Colonic mucosa (tissue), 4 donors: Measurements from ENCODE around the gene ACSS1. TPM values are rescaled to one million over a fixed set of nuclear protein-coding genes. Genes with fewer than 3 reads are reported as not detected.

Experiments
- DNase-seq: peaks from one replicate; pipeline ENCODE4 v3.0.0-alpha.2; 2020
- H3K27ac ChIP-seq: fragments of 200-600 bp; one replicate; pipeline ENCODE4 v1.8.0; 2021
- H3K27me3 ChIP-seq: fragments of 200-600 bp; one replicate; pipeline ENCODE4 v1.8.0; 2021
- H3K36me3 ChIP-seq: fragments of 200-600 bp; one replicate; pipeline ENCODE4 v1.8.0; 2021
- H3K4me1 ChIP-seq: fragments of 200-600 bp; one replicate; pipeline ENCODE4 v1.8.0; 2021; ENCODE audit warnings: mild to moderate bottlenecking
- H3K4me3 ChIP-seq: fragments of 200-600 bp; one replicate; pipeline ENCODE4 v1.8.0; 2021
- H3K9ac ChIP-seq, 2 donors: one replicate each; pipeline ENCODE4 v1.7.0; 2013; ENCODE audit warnings: control low read depth in 2 of 2, low read depth in 2 of 2, low read length in 2 of 2
- H3K9me3 ChIP-seq: fragments of 200-600 bp; one replicate; pipeline ENCODE4 v1.8.0; 2021
- intact Hi-C: fragments of 100-400 bp; cut with DNase I; formaldehyde crosslinking; loops from one replicate; pipeline ENCODE4 v1.14.1; 2022
- total RNA-seq, 2 donors: library from RNA; stranded (reverse); fragmentation: NEBNext Ultra II Directional in 1 of 2; extraction: Animal tissue kit (Norgen Biotek cat#: 25700) in 1 of 2; gene quantifications; one replicate each; pipeline ENCODE4 v1.2.1, GENCODE V29; 2021
- TF ChIP-seq, protein P1 (sequence below): fragments of 200-600 bp; IDR thresholded peaks from one replicate; pipeline ENCODE4 v1.8.0; 2022; ENCODE audit warnings: antibody characterized with exemption, mild to moderate bottlenecking
- donor health status: healthy.
- donor health status: DM: no; HTN: no; CAD: no.
- donor health status: DM: no; HTN: no; CAD: no.

ACSS1 gene
- total RNA-seq, 2 donors from 2014 or later: 29.0 to 32.0 TPM

DNA sequence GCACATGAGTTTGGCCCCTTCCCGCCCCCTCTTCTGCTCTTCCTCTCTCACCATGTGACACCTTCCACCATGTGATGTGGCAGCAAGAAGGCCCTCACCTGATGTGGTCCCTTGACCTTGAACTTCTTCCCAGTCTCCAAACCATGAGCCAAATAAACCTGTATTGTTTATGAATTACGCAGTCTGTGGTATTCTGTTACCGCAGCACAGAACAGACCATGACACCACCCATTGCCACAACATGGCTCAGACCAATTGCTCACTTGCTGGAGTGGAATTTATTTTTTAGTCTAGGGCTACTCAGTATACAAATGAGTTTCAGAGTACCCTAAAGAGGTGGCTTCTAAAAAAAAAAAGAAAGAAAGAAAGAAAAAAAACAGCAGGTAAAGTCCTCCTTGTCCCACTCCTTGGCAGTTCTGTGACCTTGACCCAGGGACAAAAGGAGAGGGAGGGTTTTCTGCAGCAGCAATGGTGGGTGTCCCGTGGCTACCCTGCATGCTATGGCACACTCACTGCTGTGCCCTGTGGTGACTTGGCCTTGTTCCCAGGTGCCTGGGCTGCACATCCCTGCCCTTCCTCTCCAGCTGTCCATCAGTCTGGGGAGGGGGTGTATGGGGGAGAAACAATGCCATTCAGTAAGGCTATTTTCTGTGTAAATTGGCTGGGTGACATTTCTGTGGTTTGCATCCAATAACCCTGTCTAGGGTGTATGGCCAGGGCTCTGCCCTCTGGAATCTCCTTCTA is 29.4 kb upstream of the ACSS1 start:
- H3K4me1 ChIP-seq: no peaks in the 10 kb centered on the region
- intact Hi-C loops: no loop called here
- H3K27ac ChIP-seq: no peak overlapping the region
- TF ChIP-seq, protein P1, sequence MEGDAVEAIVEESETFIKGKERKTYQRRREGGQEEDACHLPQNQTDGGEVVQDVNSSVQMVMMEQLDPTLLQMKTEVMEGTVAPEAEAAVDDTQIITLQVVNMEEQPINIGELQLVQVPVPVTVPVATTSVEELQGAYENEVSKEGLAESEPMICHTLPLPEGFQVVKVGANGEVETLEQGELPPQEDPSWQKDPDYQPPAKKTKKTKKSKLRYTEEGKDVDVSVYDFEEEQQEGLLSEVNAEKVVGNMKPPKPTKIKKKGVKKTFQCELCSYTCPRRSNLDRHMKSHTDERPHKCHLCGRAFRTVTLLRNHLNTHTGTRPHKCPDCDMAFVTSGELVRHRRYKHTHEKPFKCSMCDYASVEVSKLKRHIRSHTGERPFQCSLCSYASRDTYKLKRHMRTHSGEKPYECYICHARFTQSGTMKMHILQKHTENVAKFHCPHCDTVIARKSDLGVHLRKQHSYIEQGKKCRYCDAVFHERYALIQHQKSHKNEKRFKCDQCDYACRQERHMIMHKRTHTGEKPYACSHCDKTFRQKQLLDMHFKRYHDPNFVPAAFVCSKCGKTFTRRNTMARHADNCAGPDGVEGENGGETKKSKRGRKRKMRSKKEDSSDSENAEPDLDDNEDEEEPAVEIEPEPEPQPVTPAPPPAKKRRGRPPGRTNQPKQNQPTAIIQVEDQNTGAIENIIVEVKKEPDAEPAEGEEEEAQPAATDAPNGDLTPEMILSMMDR: no peak
- H3K9me3 ChIP-seq: no peaks in the 10 kb centered on the region
- no peak overlapping the region for H3K4me3 ChIP-seq
- H3K27me3 ChIP-seq: peaks cover 35% of the 10 kb centered on the region
- H3K9ac ChIP-seq: no peak overlapping the region
- DNase-seq: no peak
- no peaks in the 10 kb centered on the region for H3K36me3 ChIP-seq

DNA sequence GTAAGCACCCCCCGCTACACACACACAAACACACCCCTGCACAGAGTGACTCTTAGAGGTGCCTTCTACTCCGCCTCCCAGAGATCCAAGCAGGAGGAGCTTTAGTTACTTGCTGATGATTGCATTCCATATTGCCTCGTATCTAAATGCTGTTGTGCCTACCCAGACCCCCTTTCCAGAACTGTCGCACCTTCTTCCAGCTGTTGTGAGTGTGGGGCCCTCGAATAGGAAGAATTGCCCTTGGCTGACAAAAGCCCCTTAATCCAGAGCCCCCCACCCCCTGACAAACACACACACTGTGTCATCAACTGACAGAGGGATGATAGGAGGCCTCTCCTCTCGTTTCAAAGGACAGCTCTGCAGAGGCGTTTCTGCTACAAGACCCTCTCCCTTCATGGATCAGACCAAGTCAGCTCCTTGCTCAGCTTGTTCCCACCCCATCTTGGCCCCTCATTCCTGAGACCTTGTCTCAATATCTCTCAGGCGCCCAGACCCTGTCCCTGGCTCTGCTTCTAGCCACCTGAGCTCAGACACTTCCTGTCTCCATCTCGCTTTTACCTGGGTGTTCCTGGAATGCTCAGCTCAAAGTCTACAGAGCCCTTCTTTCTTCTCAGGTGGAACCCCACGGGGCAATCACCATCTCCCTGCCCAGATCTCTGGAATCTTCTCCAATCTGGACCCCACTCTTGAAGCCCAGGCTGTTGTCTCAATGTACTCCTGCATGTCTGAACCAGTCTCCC is 28.0 kb upstream of the ACSS1 start:
- Histone ChIP-seq H3K9me3 (no peaks in the 10 kb centered on the region), H3K27me3 (peaks cover 50% of the 10 kb centered on the region), H3K36me3 (no peaks in the 10 kb centered on the region), H3K4me1 (no peaks in the 10 kb centered on the region), H3K4me3 (no peak overlapping the region), H3K9ac (no peak overlapping the region), H3K27ac (no peak overlapping the region)
- TF ChIP-seq, protein P1: no peak
- intact Hi-C loops: no loop called here
- DNase-seq: no peak

DNA sequence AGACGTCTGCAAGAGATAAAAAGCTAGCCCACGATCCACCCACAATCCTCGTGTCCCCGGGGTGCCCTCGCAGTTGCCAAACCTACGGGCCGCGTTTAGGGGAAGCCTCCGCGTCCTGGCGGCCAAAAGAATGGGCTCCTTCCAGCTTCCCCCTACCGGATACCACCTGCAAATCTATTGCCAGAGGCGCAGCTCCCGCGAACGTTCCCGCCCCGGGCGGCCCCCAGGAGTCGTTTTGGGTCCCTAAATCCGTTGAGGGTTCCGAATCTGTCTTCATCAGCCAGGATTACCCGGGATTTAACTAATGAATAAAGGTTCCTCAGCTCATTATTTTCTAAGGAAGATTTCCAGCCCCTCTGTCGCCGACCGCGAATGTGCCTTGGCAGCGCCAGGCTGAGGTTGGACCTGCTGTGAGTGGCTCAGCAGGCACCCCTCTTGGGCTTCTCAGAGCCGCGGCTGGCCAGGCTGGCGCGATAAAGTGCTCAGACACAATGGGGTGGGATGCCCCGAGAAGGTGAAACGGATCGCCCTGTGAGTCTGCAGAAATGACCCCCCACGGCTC is 26.8 kb upstream of the ACSS1 start:
- no peak overlapping the region for H3K9ac ChIP-seq
- no peak overlapping the region for H3K4me3 ChIP-seq
- H3K4me1 ChIP-seq: no peaks in the 10 kb centered on the region
- no peaks in the 10 kb centered on the region for H3K9me3 ChIP-seq
- no peak overlapping the region for H3K27ac ChIP-seq
- TF ChIP-seq, protein P1: no peak
- H3K27me3 ChIP-seq: peaks cover 52% of the 10 kb centered on the region
- intact Hi-C loops: no loop called here
- H3K36me3 ChIP-seq: no peaks in the 10 kb centered on the region
- DNase-seq: no peak

DNA sequence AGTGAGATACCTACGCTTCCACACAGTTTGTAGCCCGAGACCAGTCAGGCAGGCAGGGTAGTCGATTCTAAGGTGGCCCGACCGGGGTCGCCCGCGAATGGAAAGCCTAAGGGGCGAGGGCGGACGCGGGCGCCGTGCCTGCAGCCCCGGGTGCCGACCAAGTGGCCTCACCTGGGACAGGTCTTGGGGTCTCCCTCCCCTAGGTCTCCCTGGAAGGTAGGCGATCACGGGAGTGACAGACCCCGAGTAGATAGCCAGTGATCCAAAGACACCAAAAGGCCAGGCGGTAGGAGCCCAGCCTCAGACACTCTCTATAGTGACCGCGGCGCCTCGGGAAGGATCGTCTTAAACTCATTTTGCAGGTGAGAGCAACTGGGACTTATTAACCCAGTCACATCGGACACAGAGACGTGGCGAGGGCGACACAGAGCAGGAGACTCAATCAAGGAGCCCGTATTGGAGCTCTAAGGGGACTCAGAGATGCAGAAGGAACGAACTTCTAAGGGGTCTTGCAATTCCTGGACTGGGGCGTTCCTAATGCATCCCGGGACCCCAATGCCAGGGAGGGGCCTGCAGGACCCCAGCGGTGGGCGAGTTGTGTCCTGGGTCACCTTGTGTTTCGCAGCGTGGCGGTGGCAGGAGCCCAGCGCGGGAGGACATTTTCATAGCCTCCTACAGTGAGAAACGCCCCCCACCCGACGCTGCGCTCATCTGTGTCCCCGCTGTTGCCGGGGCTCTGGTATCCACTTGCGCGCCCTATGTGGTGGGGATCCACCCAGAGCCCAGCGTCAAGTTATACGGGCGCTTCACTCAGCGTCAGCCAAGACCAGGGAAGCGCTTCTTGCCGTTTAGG is 26.1 kb upstream of the ACSS1 start:
- peaks cover 52% of the 10 kb centered on the region for H3K27me3 ChIP-seq
- intact Hi-C loops: no loop called here
- H3K27ac ChIP-seq: no peak overlapping the region
- H3K36me3 ChIP-seq: no peaks in the 10 kb centered on the region
- no peaks in the 10 kb centered on the region for H3K9me3 ChIP-seq
- no peaks in the 10 kb centered on the region for H3K4me1 ChIP-seq
- DNase-seq: no peak
- no peak overlapping the region for H3K9ac ChIP-seq
- no peak overlapping the region for H3K4me3 ChIP-seq
- TF ChIP-seq, protein P1: no peak

DNA sequence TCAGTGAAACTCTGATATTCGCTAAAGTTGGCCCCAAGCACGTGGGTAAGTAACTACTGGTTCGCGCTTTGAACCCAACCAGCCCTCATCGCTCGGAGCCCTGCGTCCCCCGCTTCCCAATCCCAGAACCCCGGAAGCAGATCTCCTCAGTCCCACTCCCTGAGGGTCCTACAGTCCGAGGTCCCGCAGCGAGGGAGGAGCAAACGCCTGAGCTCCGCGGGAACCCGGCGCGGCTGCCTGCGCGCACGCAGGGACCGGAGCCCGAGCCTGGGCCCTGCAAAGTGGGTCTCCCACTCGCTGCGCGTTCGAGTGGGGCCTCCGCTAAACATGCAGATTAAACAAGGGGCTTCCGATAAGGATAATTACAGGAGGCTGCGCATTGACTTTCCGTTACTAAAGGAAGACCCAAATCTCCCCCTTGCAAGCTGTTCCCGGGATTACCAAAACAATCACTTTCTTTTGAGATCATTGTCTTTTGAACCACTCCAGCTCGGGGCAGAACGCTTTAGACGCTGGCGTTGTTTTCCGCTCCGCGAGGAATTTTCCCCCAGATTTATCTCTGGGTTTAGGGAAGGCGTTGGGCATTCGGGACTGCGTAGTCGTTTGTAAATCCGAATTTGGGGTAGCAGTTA is 25.3 kb upstream of the ACSS1 start:
- Histone ChIP-seq H3K4me1 (no peaks in the 10 kb centered on the region), H3K27ac (no peak overlapping the region), H3K36me3 (no peaks in the 10 kb centered on the region), H3K4me3 (no peak overlapping the region), H3K9ac (no peak overlapping the region), H3K27me3 (peaks cover 52% of the 10 kb centered on the region), H3K9me3 (no peaks in the 10 kb centered on the region)
- no peak for DNase-seq
- TF ChIP-seq, protein P1: no peak
- intact Hi-C loops: no loop called here
